GM21717 (cell line): Measurements from ENCODE around the gene CARD14.
A peak's percentile ranks its signal among the peaks of the same experiment; 100 is the strongest.

Source experiments
- ATAC-seq: cut with Tn5 transposase; IDR thresholded peaks from one replicate; pipeline ENCODE4 v1.9.1; 2021; ENCODE audit warnings: mild to moderate bottlenecking, moderate library complexity; ENCODE audit not compliant: unreplicated experiment

Gene CARD14

GRCh38 chr17:80208050-80208449 lies 38.2 kb downstream of the CARD14 start:
- ATAC-seq = no peak

GRCh38 chr17:80209765-80210164 lies 39.9 kb downstream of the CARD14 start:
- ATAC-seq = no peak

- ATAC-seq = no peak
Measured at GRCh38 chr17:80210348-80211108, 40.7 kb downstream of the CARD14 start.

GRCh38 chr17:80212109-80212508 lies 42.3 kb downstream of the CARD14 start:
- no peak for ATAC-seq

GRCh38 chr17:80212511-80212910 lies 42.7 kb downstream of the CARD14 start:
- no peak for ATAC-seq

GRCh38 chr17:80212962-80213642 lies 43.3 kb downstream of the CARD14 start:
- ATAC-seq = no peak

- no peak for ATAC-seq
Measured at GRCh38 chr17:80213643-80213975, 43.8 kb downstream of the CARD14 start.

GRCh38 chr17:80214012-80214877 lies 44.4 kb downstream of the CARD14 start:
- ATAC-seq = no peak

GRCh38 chr17:80214878-80215210 lies 45.0 kb downstream of the CARD14 start:
- ATAC-seq = no peak

- ATAC-seq = no peak
Measured at GRCh38 chr17:80216473-80217456, 46.9 kb downstream of the CARD14 start.

- ATAC-seq = no peak
Measured at GRCh38 chr17:80217703-80218362, 48.0 kb downstream of the CARD14 start.

- no peak for ATAC-seq
Measured at GRCh38 chr17:80218391-80218790, 48.6 kb downstream of the CARD14 start.

GRCh38 chr17:80219013-80219762 lies 49.4 kb downstream of the CARD14 start:
- ATAC-seq = peak; percentile 55

GRCh38 chr17:80219763-80220053 lies 49.9 kb downstream of the CARD14 start:
- ATAC-seq = no peak

GRCh38 chr17:80220054-80220735 lies 50.4 kb downstream of the CARD14 start, which contains the start of the genes SGSH and SLC26A11:
TSS of gene SGSH (minus strand) at chr17:80220333. CDS start at chr17:80220313, 20 bp downstream.
TSS of gene SLC26A11 (plus strand) at chr17:80220427. CDS start at chr17:80221561, 1,134 bp downstream.
- peak; percentile 23 for ATAC-seq

GRCh38 chr17:80220736-80221215 lies 50.9 kb downstream of the CARD14 start:
- ATAC-seq = no peak

- no peak for ATAC-seq
Measured at GRCh38 chr17:80221351-80222105, 51.7 kb downstream of the CARD14 start.
